SK-N-SH (cell line): ENCODE measurements around the gene RAB3D.

Experiments used
- NRF1 ChIP-seq: IDR thresholded peaks from 2 replicates; pipeline ENCODE4 v1.6.1; 2012; ENCODE audit warnings: low read depth, mild to moderate bottlenecking, low read length
- PBX3 ChIP-seq: IDR thresholded peaks from 2 replicates; pipeline ENCODE4; 2012
- RAD21 ChIP-seq: IDR thresholded peaks from 2 replicates; pipeline ENCODE4 v1.6.1; 2012; ENCODE audit warnings: mild to moderate bottlenecking, low read length
- TEAD4 ChIP-seq: IDR thresholded peaks from 2 replicates; pipeline ENCODE4 v1.4.0; 2012; ENCODE audit warnings: mild to moderate bottlenecking, borderline replicate concordance; ENCODE audit not compliant: insufficient read depth
- TF ChIP-seq, protein P1 (sequence below): fragments of 200-600 bp; sonication (generic); IDR thresholded peaks from 2 replicates; pipeline ENCODE4 v1.6.1; 2017; ENCODE audit warnings: antibody characterized with exemption, mild to moderate bottlenecking, moderate library complexity
- TF ChIP-seq, protein P2 (sequence below): IDR thresholded peaks from 2 replicates; pipeline ENCODE4 v1.6.1; 2012; ENCODE audit warnings: mild to moderate bottlenecking, low read depth, low read length, moderate library complexity

- TF ChIP-seq, protein P1, sequence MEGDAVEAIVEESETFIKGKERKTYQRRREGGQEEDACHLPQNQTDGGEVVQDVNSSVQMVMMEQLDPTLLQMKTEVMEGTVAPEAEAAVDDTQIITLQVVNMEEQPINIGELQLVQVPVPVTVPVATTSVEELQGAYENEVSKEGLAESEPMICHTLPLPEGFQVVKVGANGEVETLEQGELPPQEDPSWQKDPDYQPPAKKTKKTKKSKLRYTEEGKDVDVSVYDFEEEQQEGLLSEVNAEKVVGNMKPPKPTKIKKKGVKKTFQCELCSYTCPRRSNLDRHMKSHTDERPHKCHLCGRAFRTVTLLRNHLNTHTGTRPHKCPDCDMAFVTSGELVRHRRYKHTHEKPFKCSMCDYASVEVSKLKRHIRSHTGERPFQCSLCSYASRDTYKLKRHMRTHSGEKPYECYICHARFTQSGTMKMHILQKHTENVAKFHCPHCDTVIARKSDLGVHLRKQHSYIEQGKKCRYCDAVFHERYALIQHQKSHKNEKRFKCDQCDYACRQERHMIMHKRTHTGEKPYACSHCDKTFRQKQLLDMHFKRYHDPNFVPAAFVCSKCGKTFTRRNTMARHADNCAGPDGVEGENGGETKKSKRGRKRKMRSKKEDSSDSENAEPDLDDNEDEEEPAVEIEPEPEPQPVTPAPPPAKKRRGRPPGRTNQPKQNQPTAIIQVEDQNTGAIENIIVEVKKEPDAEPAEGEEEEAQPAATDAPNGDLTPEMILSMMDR: no peak
- TF ChIP-seq PBX3 (no peak), NRF1 (no peak), TEAD4 (no peak), RAD21 (no peak)
- TF ChIP-seq, protein P2, sequence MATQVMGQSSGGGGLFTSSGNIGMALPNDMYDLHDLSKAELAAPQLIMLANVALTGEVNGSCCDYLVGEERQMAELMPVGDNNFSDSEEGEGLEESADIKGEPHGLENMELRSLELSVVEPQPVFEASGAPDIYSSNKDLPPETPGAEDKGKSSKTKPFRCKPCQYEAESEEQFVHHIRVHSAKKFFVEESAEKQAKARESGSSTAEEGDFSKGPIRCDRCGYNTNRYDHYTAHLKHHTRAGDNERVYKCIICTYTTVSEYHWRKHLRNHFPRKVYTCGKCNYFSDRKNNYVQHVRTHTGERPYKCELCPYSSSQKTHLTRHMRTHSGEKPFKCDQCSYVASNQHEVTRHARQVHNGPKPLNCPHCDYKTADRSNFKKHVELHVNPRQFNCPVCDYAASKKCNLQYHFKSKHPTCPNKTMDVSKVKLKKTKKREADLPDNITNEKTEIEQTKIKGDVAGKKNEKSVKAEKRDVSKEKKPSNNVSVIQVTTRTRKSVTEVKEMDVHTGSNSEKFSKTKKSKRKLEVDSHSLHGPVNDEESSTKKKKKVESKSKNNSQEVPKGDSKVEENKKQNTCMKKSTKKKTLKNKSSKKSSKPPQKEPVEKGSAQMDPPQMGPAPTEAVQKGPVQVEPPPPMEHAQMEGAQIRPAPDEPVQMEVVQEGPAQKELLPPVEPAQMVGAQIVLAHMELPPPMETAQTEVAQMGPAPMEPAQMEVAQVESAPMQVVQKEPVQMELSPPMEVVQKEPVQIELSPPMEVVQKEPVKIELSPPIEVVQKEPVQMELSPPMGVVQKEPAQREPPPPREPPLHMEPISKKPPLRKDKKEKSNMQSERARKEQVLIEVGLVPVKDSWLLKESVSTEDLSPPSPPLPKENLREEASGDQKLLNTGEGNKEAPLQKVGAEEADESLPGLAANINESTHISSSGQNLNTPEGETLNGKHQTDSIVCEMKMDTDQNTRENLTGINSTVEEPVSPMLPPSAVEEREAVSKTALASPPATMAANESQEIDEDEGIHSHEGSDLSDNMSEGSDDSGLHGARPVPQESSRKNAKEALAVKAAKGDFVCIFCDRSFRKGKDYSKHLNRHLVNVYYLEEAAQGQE: no peak
Observed at GRCh38 chr19:11332822-11333221, 6.6 kb downstream of the RAB3D start.
